Coronary artery (tissue), 2 donors: Measurements from ENCODE around the gene TPM2.

Source experiments
- DNase-seq: peaks from one replicate; pipeline ENCODE4 v3.0.0-alpha.2; 2017; ENCODE audit warnings: low spot score
- H3K27ac ChIP-seq, 2 donors: fragments of 200-600 bp; sonication (generic); one replicate each; pipeline ENCODE4 v1.5.1; 2016 to 2019
- H3K4me3 ChIP-seq: fragments of 200-600 bp; sonication (generic); 2 replicates; pipeline ENCODE4 v1.5.1; 2016; ENCODE audit warnings: mild to moderate bottlenecking, moderate library complexity
- CTCF ChIP-seq: fragments of 200-600 bp; sonication (generic); IDR thresholded peaks from one replicate; pipeline ENCODE4 v1.5.1; 2019; ENCODE audit warnings: antibody characterized with exemption

TPM2 gene

GRCh38 chr9:35689542-35690293 lies at the start of gene TPM2:
TSS of gene TPM2 (minus strand) at chr9:35689925. CDS start at chr9:35689817, 108 bp downstream.
- peak within 1 kb of the TSS; percentile 82 for H3K4me3 ChIP-seq
- no peak for TF ChIP-seq CTCF
- H3K27ac ChIP-seq, result peak within 1 kb of the TSS; percentile 96
- peak; percentile 95 for DNase-seq

GRCh38 chr9:35738924-35739323 lies 49.2 kb upstream of the TPM2 start:
- Histone ChIP-seq H3K4me3 (no peak overlapping the region), H3K27ac (no peak overlapping the region)
- DNase-seq, result no peak
- TF ChIP-seq CTCF, result no peak

- H3K4me3 ChIP-seq, result no peak overlapping the region
- DNase-seq, result no peak
- no peak for TF ChIP-seq CTCF
Measured at GRCh38 chr9:35738186-35738585, 48.5 kb upstream of the TPM2 start.

GRCh38 chr9:35737143-35737542 lies 47.4 kb upstream of the TPM2 start:
- no peak for TF ChIP-seq CTCF
- no peak overlapping the region for H3K27ac ChIP-seq
- no peak overlapping the region for H3K4me3 ChIP-seq
- DNase-seq, result no peak

More at GRCh38 chr9:35738186-35738585, 48.5 kb upstream of the TPM2 start:
- no peak overlapping the region for H3K27ac ChIP-seq

- DNase-seq, result no peak
- Histone ChIP-seq H3K4me3 (no peak overlapping the region), H3K27ac (peak overlapping the region in 1 of 2 donors; percentile 56)
- TF ChIP-seq CTCF, result peak; percentile 78
Measured at GRCh38 chr9:35736201-35736633, 46.5 kb upstream of the TPM2 start.

- no peak for DNase-seq
- TF ChIP-seq CTCF, result no peak
- Histone ChIP-seq H3K27ac (no peak overlapping the region), H3K4me3 (no peak overlapping the region)
Measured at GRCh38 chr9:35734096-35734495, 44.4 kb upstream of the TPM2 start.

GRCh38 chr9:35732800-35733541 lies 43.2 kb upstream of the TPM2 start:
- H3K4me3 ChIP-seq, result peak overlapping the region; percentile 84
- peak overlapping the region; percentile 97 to 99 for H3K27ac ChIP-seq
- TF ChIP-seq CTCF, result no peak
- DNase-seq, result no peak
